GM21390 (cell line): ENCODE data around the gene LDHAL6B.
A peak's percentile ranks its signal among the peaks of the same experiment; 100 is the strongest.

Source experiments
- ATAC-seq: cut with Tn5 transposase; IDR thresholded peaks from one replicate; pipeline ENCODE4 v1.9.1; 2021; ENCODE audit not compliant: unreplicated experiment

LDHAL6B gene

DNA sequence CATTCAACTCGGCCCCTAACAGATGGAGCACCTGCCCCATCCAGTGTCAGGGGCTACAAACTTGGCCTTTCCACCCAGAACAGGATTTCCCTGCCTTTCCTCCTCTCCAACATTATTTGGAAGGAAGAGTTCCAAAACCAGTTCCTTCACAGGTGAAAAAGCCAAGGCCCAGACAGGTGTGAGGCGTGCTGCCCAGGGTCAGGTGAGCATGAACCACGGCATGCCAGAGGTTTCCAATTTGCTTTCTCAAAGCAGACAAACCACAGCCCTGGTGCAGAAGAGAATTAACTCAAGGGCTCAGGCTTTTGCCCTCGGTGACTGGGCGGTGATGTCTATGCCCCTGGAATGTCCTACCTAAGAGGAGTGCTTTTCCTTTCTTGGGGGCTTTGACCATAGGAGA, 43.2 kb downstream of the LDHAL6B start:
- ATAC-seq: no peak

DNA sequence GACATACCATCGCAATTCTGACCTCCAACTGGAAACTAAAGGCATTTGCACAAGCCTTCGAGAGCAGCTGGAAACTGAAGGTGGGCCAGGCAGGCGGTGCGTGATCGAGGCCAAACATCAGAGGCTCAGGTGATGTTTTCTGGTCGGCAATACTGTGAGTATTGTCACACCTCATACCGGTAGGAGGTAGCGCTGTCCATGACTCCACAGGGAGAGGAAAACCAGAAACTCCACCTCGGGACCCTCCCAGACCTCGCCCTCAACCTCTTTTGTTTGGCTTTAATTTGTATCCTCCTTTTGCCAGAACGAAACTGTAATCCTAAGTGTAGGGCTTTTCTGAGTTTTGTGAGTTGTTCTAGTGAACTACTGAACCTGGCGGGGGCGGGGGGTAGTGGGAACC, 43.6 kb downstream of the LDHAL6B start:
- ATAC-seq: no peak

DNA sequence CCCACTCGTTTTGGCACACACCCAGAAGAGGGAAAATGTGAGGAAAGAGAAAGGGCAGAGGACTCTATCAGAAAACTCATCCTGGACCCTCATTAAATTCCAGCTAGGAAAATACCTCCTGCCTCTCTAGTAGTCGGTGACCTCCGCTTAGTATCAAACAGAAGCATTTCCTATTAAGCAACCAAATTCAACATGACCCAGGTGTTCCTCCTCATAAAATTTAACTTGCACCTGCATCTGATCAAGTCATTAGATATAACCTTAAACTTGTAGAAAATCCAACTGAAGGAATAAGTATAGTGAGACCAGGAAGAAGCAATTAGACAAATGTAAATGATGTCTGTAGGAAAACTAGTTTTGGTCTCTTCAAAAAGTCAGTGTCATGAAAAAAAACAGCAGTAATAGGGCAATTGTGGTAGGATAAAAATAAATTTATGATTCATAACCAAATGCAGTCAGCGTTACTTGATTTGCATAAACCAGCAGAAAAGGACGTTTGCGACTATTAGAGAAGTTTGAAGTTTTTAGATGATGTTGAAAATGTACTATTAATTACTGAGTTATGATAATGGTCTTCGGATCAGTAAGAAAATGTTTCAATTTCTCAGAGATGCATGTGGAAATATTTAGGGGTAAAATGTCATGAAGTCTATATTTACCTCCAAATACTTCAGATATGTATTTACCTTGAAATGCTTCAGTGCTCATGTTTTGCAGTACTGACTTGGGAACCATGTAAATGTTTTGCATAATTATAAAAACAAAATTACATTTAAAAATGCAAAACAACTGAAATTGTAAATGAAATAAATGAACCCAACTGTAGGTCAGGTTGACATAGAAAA, 44.6 kb downstream of the LDHAL6B start:
- peak; percentile 59 for ATAC-seq

DNA sequence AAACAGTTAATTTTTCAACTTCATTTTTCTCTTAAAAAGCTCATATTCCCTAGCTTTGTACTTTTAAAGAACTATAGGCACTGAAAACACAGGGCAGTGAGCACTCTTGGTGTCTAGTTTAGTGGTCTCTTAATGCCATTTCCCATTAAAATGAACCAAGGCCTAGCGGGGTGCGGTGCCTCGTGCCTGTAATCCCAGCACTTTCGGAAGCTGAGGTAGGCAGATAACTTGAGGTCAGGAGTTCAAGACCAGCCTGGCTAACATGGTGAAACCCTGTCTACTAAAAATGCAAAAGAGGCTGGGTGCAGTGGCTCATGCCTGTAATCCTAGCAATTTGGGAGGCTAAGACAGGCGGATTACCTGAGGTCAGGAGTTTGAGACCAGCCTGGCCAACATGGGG, 45.5 kb downstream of the LDHAL6B start:
- no peak for ATAC-seq

DNA sequence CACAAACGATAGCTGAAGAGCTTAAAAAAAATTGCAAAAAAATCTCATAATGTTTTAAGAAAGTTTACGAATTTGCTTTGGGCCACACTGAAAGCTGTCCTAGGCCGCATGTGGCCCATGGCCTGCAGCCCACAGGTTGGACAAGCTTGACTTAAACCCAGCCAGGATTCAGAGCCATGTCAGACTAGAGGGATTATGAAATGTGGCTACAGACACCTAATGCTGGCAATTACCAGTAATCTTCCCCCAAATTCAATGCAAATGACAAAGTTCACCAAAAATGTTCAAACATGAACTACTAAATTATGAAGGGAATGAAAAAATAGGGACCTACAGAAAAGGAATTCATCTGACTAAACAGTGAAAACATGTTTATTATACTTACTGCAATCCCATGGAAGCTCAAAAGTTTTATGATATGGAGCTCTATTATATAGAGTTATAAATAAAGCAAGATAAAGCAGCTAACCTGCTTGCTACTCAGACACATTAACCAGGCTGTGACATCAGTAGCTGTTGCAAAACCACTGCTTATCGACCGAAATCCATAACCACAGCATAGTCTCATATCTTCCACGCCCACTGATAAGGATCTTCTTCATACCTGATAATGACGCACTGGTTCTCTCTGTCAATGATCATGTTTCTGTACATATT, 49.2 kb downstream of the LDHAL6B start:
- ATAC-seq: no peak

DNA sequence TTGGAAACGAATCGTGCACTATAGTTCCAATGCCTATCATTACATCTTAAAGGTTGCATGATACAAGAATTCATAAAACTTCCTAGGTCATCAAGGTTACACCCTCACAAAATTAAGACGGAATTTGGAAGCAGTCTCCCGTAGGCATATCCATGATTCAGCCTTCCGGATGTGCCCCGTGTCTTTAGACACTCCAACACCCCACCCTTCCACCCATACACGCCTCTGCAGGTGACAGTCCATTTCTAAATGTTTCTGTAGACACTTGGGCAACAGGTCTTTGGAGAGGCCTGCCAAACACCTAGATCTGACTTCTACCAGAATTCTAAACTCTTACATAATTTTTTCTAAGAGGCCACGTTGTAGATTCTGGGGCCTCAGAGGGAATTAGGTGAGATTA, 49.8 kb downstream of the LDHAL6B start:
- ATAC-seq: no peak

DNA sequence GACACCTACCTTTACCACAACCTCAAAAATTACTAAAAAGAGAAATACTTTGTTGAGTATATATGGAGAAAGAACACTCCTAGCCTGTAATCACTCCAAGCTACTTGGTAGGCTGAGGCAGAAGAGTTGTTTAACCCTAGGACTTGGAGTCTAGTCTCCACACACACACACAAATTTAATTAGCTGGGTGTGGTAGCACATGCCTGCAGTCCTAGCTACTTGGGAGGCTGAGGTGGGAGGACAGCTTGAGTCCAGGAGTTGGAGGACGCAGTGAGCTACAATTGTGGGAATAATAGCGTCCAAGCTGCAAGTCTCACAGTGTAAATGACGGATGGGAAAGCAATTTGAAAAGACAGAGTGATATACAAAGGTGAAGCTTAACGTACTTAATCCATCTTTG, 50.5 kb downstream of the LDHAL6B start:
- no peak for ATAC-seq
